ENCODE measurements around the gene AAGAB.

The AAGAB gene

DNA sequence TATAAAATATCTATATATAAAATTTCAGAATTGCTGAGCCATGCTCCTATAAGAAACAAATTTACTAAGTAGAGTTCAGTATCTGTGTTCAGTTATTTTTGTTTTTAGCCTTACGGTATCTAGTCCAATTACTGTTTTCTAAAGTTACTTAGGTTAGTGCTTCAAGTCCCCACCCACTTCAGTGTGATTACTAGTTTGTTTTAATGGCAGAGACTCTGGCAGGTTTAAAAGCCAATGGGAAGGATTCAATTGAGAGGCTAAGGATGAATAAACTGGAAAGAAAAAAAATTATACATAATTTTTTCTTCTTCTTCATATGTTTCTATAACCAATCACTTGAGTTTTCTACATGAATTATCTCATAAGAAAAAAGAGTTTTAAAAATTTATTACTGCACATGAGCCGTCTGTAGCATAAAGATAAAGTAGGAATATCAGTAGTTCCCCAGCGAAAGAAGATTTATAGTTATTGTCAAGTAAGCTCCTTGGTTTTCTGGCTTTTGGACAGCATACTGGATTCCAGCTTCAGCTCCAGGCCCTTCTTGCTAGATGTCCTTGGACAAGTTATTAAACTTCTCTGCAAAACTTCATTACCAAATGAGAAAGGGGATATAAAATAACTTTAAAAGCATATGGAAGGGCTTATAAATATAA, 46.8 kb downstream of the AAGAB start:
- H3K4me2 ChIP-seq (ENCODE audit: low read length): no peak overlapping the region
- H3K4me3 ChIP-seq (ENCODE audit: low read depth, low read length): no peak overlapping the region
- no peak overlapping the region for H3K27ac ChIP-seq
- H3K9me3 ChIP-seq (ENCODE audit: control insufficient read depth, low read length): no peaks in the 10 kb centered on the region
- TF ChIP-seq, protein P1, sequence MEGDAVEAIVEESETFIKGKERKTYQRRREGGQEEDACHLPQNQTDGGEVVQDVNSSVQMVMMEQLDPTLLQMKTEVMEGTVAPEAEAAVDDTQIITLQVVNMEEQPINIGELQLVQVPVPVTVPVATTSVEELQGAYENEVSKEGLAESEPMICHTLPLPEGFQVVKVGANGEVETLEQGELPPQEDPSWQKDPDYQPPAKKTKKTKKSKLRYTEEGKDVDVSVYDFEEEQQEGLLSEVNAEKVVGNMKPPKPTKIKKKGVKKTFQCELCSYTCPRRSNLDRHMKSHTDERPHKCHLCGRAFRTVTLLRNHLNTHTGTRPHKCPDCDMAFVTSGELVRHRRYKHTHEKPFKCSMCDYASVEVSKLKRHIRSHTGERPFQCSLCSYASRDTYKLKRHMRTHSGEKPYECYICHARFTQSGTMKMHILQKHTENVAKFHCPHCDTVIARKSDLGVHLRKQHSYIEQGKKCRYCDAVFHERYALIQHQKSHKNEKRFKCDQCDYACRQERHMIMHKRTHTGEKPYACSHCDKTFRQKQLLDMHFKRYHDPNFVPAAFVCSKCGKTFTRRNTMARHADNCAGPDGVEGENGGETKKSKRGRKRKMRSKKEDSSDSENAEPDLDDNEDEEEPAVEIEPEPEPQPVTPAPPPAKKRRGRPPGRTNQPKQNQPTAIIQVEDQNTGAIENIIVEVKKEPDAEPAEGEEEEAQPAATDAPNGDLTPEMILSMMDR (IDR thresholded peaks at IDR 0.05): no peak
- H3K79me2 ChIP-seq: no peaks in the 10 kb centered on the region
- H3K36me3 ChIP-seq (ENCODE audit: control insufficient read depth, insufficient read depth, low read length): no peaks in the 10 kb centered on the region
- no peak overlapping the region for H2AFZ ChIP-seq
- H3K27me3 ChIP-seq (ENCODE audit: control insufficient read depth, insufficient read depth, low read length): no peaks in the 10 kb centered on the region
- H3K9ac ChIP-seq: no peak overlapping the region
- no peaks in the 10 kb centered on the region for H3K4me1 ChIP-seq

DNA sequence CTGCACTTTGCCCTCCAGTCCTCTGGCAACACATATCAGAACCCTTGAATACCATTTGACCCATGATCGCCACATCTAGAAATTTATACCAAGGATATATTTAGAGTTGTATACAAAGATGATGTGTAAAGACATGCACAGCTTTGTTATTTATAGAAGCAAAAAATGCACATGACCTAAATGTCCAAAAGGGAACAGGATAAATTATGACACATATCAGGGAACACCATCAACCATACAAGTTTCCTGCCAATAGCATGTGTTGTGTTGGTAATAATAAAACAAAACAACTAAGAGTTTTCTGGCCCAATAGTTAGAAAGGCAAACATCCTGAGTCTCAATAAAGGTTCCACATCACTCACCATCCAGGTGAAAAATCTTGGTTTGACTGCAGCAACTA, 51.5 kb downstream of the AAGAB start:
- Histone ChIP-seq H3K27ac (no peak overlapping the region), H3K79me2 (no peaks in the 10 kb centered on the region), H3K4me1 (no peaks in the 10 kb centered on the region), H3K9me3 (ENCODE audit: control insufficient read depth, low read length) (no peaks in the 10 kb centered on the region), H2AFZ (no peak overlapping the region), H3K9ac (no peak overlapping the region), H3K36me3 (ENCODE audit: control insufficient read depth, insufficient read depth, low read length) (no peaks in the 10 kb centered on the region), H3K4me3 (ENCODE audit: low read depth, low read length) (no peak overlapping the region), H3K27me3 (ENCODE audit: control insufficient read depth, insufficient read depth, low read length) (no peaks in the 10 kb centered on the region), H3K4me2 (ENCODE audit: low read length) (no peak overlapping the region)
- TF ChIP-seq, protein P1 (IDR thresholded peaks at IDR 0.05): no peak

DNA sequence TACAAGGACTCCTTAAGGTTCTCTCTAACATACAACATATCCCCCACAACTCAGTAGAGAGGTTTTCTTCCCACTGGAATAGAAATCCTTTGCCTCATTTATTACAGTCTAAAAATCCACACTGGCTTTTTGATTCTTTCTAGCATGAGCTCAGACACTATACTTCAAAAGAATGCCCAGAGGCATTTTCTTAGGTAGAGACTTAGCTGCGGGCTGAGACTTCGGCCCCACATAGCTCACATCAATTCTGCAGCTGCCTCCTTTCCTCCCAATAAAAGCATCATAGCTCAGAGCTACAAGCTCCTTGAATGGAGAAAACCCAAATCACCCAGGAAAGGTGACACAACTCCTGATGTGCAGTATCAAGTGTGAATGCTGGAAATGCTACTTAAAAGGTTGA, 52.4 kb downstream of the AAGAB start:
- H3K4me2 ChIP-seq (ENCODE audit: low read length): no peak overlapping the region
- H3K4me1 ChIP-seq: no peaks in the 10 kb centered on the region
- H3K4me3 ChIP-seq (ENCODE audit: low read depth, low read length): no peak overlapping the region
- H3K27ac ChIP-seq: no peak overlapping the region
- H2AFZ ChIP-seq: no peak overlapping the region
- no peaks in the 10 kb centered on the region for H3K79me2 ChIP-seq
- no peaks in the 10 kb centered on the region for H3K36me3 ChIP-seq (ENCODE audit: control insufficient read depth, insufficient read depth, low read length)
- H3K9ac ChIP-seq: no peak overlapping the region
- TF ChIP-seq, protein P1 (IDR thresholded peaks at IDR 0.05): no peak
- H3K9me3 ChIP-seq (ENCODE audit: control insufficient read depth, low read length): no peaks in the 10 kb centered on the region
- no peaks in the 10 kb centered on the region for H3K27me3 ChIP-seq (ENCODE audit: control insufficient read depth, insufficient read depth, low read length)

DNA sequence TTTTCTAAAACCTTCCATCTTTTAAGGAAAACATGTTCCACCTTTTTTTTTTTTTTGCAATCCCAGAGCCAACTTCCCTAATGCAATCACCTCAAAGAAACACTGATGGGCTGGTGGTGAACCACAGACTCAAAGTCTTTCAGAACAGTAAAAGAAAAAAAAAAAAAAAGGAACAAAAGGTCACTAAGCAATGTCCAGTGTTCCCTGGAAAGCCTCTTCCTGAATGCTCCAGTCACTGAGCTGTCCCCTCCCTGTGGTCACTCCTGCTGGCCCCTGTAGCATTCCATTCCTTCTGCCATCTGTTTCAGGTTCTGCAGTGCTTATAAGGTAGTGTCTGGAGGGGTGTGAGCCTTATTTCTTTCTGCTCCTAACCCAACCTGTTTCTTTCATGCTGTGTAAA, 53.3 kb downstream of the AAGAB start:
- Histone ChIP-seq H3K27me3 (ENCODE audit: control insufficient read depth, insufficient read depth, low read length) (no peaks in the 10 kb centered on the region), H3K4me3 (ENCODE audit: low read depth, low read length) (no peak overlapping the region), H3K9me3 (ENCODE audit: control insufficient read depth, low read length) (no peaks in the 10 kb centered on the region), H3K4me1 (no peaks in the 10 kb centered on the region), H3K27ac (no peak overlapping the region), H3K79me2 (no peaks in the 10 kb centered on the region), H3K4me2 (ENCODE audit: low read length) (no peak overlapping the region), H3K36me3 (ENCODE audit: control insufficient read depth, insufficient read depth, low read length) (no peaks in the 10 kb centered on the region), H2AFZ (no peak overlapping the region), H3K9ac (no peak overlapping the region)
- TF ChIP-seq, protein P1 (IDR thresholded peaks at IDR 0.05): no peak

All from parathyroid adenoma (tissue), 2 donors.